ENCODE data around the gene NFIC.

The NFIC gene

DNA sequence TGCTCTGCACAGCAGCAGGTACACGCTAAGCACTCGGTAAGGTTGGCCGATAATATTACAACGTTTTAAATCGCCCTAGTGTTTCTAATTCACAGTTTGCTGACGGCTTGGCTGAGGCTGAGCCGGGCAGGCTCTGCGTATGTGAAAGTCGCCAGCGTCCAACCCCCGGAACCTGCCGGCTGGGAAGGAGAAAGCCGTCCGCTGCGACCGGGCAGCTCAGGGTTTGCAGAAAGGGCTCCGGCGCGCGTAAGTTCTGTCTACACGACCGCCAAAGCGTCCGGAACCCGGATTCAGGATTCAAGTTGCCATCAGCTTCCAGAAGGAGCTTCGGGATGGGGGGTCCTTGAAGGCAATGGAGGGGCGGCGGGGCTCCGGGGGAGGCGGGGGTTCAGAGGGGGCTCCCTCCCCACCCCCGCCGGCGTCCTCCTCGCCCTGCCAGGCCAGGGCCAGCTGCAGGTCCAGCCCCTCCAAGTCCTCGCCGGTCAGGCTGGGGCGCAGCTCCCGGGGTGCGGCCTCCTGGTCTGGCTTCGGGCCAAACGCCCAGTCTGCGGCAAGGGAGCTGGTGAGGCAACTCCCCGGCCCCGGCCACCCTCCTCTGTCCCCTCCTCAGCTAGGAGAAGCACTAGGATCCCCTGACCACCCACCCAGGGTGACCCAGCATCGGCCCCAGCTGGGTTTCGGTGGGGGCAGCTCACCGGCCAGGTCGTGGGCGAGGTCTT is 116.3 kb downstream of the NFIC start:
- TF ChIP-seq, protein P1, sequence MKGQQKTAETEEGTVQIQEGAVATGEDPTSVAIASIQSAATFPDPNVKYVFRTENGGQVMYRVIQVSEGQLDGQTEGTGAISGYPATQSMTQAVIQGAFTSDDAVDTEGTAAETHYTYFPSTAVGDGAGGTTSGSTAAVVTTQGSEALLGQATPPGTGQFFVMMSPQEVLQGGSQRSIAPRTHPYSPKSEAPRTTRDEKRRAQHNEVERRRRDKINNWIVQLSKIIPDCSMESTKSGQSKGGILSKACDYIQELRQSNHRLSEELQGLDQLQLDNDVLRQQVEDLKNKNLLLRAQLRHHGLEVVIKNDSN (IDR thresholded peaks at IDR 0.05) = no peak
- TF ChIP-seq TEAD4 (IDR thresholded peaks at IDR 0.05) = no peak
- no peak for TF ChIP-seq TCF12 (IDR thresholded peaks at IDR 0.05; ENCODE audit: low read depth)
- no peak for TF ChIP-seq EGR1 (IDR thresholded peaks at IDR 0.05)
- no peak for TF ChIP-seq EP300 (IDR thresholded peaks at IDR 0.05; ENCODE audit: borderline replicate concordance)
- TF ChIP-seq TAF1 (IDR thresholded peaks at IDR 0.05; ENCODE audit: low read depth) = no peak
- TF ChIP-seq FOXM1 (IDR thresholded peaks at IDR 0.05; ENCODE audit: borderline replicate concordance, low read depth) = no peak
- TF ChIP-seq, protein P2, sequence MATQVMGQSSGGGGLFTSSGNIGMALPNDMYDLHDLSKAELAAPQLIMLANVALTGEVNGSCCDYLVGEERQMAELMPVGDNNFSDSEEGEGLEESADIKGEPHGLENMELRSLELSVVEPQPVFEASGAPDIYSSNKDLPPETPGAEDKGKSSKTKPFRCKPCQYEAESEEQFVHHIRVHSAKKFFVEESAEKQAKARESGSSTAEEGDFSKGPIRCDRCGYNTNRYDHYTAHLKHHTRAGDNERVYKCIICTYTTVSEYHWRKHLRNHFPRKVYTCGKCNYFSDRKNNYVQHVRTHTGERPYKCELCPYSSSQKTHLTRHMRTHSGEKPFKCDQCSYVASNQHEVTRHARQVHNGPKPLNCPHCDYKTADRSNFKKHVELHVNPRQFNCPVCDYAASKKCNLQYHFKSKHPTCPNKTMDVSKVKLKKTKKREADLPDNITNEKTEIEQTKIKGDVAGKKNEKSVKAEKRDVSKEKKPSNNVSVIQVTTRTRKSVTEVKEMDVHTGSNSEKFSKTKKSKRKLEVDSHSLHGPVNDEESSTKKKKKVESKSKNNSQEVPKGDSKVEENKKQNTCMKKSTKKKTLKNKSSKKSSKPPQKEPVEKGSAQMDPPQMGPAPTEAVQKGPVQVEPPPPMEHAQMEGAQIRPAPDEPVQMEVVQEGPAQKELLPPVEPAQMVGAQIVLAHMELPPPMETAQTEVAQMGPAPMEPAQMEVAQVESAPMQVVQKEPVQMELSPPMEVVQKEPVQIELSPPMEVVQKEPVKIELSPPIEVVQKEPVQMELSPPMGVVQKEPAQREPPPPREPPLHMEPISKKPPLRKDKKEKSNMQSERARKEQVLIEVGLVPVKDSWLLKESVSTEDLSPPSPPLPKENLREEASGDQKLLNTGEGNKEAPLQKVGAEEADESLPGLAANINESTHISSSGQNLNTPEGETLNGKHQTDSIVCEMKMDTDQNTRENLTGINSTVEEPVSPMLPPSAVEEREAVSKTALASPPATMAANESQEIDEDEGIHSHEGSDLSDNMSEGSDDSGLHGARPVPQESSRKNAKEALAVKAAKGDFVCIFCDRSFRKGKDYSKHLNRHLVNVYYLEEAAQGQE (IDR thresholded peaks at IDR 0.05; ENCODE audit: low read depth) = no peak
- no peak for TF ChIP-seq YY1 (IDR thresholded peaks at IDR 0.05; ENCODE audit: low read depth)
- TF ChIP-seq ZBTB7A (IDR thresholded peaks at IDR 0.05; ENCODE audit: low read depth) = 0 out of 2 replicates have a peak, but pooled peaks have one; percentile 52
- peak; percentile 70 for TF ChIP-seq NFIC (IDR thresholded peaks at IDR 0.05)
- no peak for TF ChIP-seq CEBPB (IDR thresholded peaks at IDR 0.05)
- TF ChIP-seq RAD21 (IDR thresholded peaks at IDR 0.05; ENCODE audit: low read depth) = no peak
- TF ChIP-seq CREB1 (IDR thresholded peaks at IDR 0.05; ENCODE audit: low read depth) = no peak
- TF ChIP-seq, protein P3, sequence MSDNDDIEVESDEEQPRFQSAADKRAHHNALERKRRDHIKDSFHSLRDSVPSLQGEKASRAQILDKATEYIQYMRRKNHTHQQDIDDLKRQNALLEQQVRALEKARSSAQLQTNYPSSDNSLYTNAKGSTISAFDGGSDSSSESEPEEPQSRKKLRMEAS (IDR thresholded peaks at IDR 0.05) = no peak

DNA sequence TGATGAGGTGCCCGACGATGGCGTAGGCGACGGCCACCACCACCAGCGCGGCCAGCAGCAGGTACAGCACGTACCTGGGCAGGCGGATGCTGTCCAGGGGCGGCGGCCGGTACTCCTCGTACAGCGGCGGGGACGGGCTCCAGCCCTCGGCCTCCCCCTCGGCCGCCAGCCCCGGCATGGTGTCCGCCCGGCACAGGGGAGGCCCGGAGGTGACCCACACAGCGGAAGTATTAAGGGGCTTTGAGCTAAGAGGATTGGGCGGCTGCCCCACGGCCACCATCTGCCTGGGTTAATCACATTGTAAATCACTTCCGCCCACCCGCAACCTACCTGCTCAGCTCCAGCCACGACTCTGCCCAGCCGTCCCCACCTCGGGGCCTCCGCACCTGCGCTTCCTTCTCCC is 116.8 kb downstream of the NFIC start, which contains the start of gene SMIM44:
Gene SMIM44, minus strand, starts transcription at position 216 of the 403 bp plus-strand sequence. Its CDS starts 38 bp downstream, at position 178.
- no peak for TF ChIP-seq RAD21 (IDR thresholded peaks at IDR 0.05; ENCODE audit: low read depth)
- TF ChIP-seq ZBTB7A (IDR thresholded peaks at IDR 0.05; ENCODE audit: low read depth) = 0 out of 2 replicates have a peak, but pooled peaks have one; percentile 22

DNA sequence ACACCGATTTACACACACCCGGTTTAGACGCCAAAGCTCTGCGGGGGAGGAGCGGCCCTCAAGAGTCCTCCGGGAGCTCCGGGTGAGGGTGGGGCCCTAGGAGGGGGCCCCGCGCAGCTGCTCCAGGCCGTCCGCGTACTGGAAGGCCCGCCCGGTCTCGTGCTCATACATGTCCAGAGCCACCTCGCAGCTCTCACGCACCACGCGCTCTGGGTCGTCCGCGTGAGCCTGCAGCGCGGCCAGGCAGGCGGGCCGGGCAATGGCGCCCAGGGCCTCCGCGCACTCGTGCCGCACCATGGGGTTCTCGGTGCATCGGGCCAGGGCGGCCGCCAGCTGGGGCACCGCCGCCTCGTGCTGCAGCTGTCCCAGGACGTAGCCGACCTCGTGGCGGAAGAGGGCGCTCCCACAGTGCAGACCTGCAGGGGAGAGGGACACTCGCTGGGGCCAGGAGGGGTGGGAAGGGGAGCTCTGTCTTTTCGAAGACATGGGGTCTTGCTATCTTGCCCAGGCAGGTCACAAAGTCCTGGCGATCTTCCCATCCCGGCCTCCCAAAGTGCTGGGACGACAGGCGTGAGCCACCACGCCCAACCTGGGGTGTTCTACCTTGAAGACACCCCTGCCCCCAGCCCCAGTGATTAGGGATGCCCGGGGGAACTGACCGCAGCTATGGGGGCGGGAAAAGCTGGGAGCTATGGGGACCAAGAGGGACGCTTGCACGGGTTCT is 125.2 kb downstream of the NFIC start:
- TF ChIP-seq ZBTB7A (IDR thresholded peaks at IDR 0.05; ENCODE audit: low read depth) = no peak
- TF ChIP-seq YY1 (IDR thresholded peaks at IDR 0.05; ENCODE audit: low read depth) = no peak
- no peak for TF ChIP-seq EGR1 (IDR thresholded peaks at IDR 0.05)
- TF ChIP-seq, protein P1 (IDR thresholded peaks at IDR 0.05) = no peak
- TF ChIP-seq, protein P3 (IDR thresholded peaks at IDR 0.05) = no peak
- TF ChIP-seq NFIC (IDR thresholded peaks at IDR 0.05) = no peak
- no peak for TF ChIP-seq TAF1 (IDR thresholded peaks at IDR 0.05; ENCODE audit: low read depth)
- no peak for TF ChIP-seq CEBPB (IDR thresholded peaks at IDR 0.05)
- no peak for TF ChIP-seq CREB1 (IDR thresholded peaks at IDR 0.05; ENCODE audit: low read depth)
- no peak for TF ChIP-seq TEAD4 (IDR thresholded peaks at IDR 0.05)
- no peak for TF ChIP-seq EP300 (IDR thresholded peaks at IDR 0.05; ENCODE audit: borderline replicate concordance)
- TF ChIP-seq, protein P2 (IDR thresholded peaks at IDR 0.05; ENCODE audit: low read depth) = no peak
- TF ChIP-seq RAD21 (IDR thresholded peaks at IDR 0.05; ENCODE audit: low read depth) = no peak
- no peak for TF ChIP-seq TCF12 (IDR thresholded peaks at IDR 0.05; ENCODE audit: low read depth)
- no peak for TF ChIP-seq FOXM1 (IDR thresholded peaks at IDR 0.05; ENCODE audit: borderline replicate concordance, low read depth)

DNA sequence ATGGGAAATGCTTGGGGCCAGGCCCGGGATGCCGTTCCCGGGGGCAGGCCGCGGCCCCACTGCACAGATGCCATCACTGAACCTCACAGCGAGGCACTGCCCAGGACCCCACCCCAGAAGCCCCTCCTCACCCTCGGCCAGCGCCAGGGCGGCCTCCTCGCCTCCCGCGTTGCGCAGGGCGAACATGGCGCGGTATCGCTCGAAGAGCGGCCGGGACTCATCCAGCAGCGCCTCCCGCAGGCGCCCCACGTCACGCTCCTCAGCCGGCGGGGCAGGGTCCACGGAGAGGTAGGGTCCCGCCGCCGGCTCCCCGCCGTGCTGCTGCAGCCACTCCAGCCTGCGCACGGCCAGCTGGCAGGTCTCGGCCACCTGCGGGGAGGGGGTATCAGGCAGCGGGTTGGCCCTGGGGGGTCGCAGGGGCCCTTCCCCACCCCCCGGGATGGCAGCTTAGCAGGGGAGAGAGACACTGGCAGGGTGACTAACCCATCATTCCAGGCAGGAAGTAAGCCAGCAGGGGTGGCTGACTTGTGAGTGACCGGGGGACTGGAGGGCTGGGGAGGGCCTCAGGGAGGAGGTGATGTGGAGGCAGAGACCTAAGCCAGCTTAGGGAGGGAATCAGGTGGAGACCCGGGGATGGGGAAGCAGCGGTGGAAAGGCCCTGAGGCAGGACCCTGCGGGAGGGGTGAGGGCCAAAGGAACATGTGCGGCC is 125.9 kb downstream of the NFIC start:
- TF ChIP-seq FOXM1 (IDR thresholded peaks at IDR 0.05; ENCODE audit: borderline replicate concordance, low read depth) (no peak), ZBTB7A (IDR thresholded peaks at IDR 0.05; ENCODE audit: low read depth) (peak; percentile 30; the same call in 1 of the 2 replicates)

DNA sequence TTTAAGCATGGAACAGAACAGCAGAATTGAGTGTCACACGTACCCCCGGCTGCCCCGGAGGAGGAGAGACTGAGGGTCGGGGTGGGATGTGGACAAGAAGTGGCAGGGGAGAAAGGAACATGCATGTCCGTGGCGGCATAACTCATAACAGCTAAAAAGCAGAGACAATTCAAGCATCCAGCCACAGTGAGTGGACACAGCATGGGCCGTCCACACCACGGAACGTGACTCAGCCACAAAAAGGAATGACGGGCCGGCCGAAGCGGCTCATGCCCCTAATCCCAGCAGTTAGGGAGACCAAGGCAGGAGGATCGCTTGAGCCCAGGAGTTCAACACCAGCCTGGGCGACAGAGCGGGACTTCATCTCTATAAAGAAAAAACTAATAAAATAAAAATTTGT is 126.5 kb downstream of the NFIC start:
- TF ChIP-seq EGR1 (IDR thresholded peaks at IDR 0.05) = no peak
- TF ChIP-seq NFIC (IDR thresholded peaks at IDR 0.05) = no peak
- no peak for TF ChIP-seq CEBPB (IDR thresholded peaks at IDR 0.05)
- TF ChIP-seq TCF12 (IDR thresholded peaks at IDR 0.05; ENCODE audit: low read depth) = no peak
- TF ChIP-seq, protein P2 (IDR thresholded peaks at IDR 0.05; ENCODE audit: low read depth) = no peak
- TF ChIP-seq, protein P1 (IDR thresholded peaks at IDR 0.05) = no peak
- no peak for TF ChIP-seq CREB1 (IDR thresholded peaks at IDR 0.05; ENCODE audit: low read depth)
- TF ChIP-seq FOXM1 (IDR thresholded peaks at IDR 0.05; ENCODE audit: borderline replicate concordance, low read depth) = no peak
- no peak for TF ChIP-seq RAD21 (IDR thresholded peaks at IDR 0.05; ENCODE audit: low read depth)
- TF ChIP-seq EP300 (IDR thresholded peaks at IDR 0.05; ENCODE audit: borderline replicate concordance) = no peak
- TF ChIP-seq, protein P3 (IDR thresholded peaks at IDR 0.05) = no peak
- TF ChIP-seq YY1 (IDR thresholded peaks at IDR 0.05; ENCODE audit: low read depth) = no peak
- TF ChIP-seq TAF1 (IDR thresholded peaks at IDR 0.05; ENCODE audit: low read depth) = no peak
- no peak for TF ChIP-seq TEAD4 (IDR thresholded peaks at IDR 0.05)
- TF ChIP-seq ZBTB7A (IDR thresholded peaks at IDR 0.05; ENCODE audit: low read depth) = no peak

Data from Ishikawa (cell line).